GM19372 (cell line): ENCODE data around the gene PROCA1.
A peak's percentile ranks its signal among the peaks of the same experiment; 100 is the strongest.
"Not testable (repeated sequence)": the region's sequence is repeated elsewhere in the genome, so short reads cannot be mapped to it uniquely, and the experiment has no call there.

Experiments used
- ATAC-seq: cut with Tn5 transposase; IDR thresholded peaks from one replicate; pipeline ENCODE4 v1.9.1; 2021; ENCODE audit warnings: mild to moderate bottlenecking, low read depth, moderate library complexity; ENCODE audit not compliant: unreplicated experiment

The PROCA1 gene

GRCh38 chr17:28744972-28745785 is 33.5 kb upstream of the PROCA1 start:
- no peak for ATAC-seq

- ATAC-seq, result peak; percentile 33
These were observed 32.6 kb upstream of the PROCA1 start for GRCh38 chr17:28744104-28744971.

GRCh38 chr17:28743243-28744103 is 31.8 kb upstream of the PROCA1 start, which contains the start of gene TRAF4:
Gene TRAF4 (plus strand): TSS chr17:28744011. CDS start chr17:28744113, 102 bp downstream.
- peak; percentile 70 for ATAC-seq

GRCh38 chr17:28741358-28742349 is 30.0 kb upstream of the PROCA1 start:
- no peak for ATAC-seq

GRCh38 chr17:28740406-28741357 is 29.0 kb upstream of the PROCA1 start:
- ATAC-seq, result no peak

GRCh38 chr17:28738680-28739384 is 27.1 kb upstream of the PROCA1 start:
- no peak for ATAC-seq

- ATAC-seq, result peak; percentile 66
These were observed 26.3 kb upstream of the PROCA1 start for GRCh38 chr17:28737770-28738679.

GRCh38 chr17:28737316-28737715 is 25.6 kb upstream of the PROCA1 start:
- ATAC-seq, result no peak

- not testable (repeated sequence) for ATAC-seq
These were observed 24.5 kb upstream of the PROCA1 start for GRCh38 chr17:28735913-28736769.

GRCh38 chr17:28735242-28735722 is 23.6 kb upstream of the PROCA1 start:
- no peak for ATAC-seq

- no peak for ATAC-seq
These were observed 23.1 kb upstream of the PROCA1 start for GRCh38 chr17:28734712-28735241.

GRCh38 chr17:28733346-28733745 is 21.7 kb upstream of the PROCA1 start:
- ATAC-seq, result no peak

- no peak for ATAC-seq
These were observed 18.3 kb upstream of the PROCA1 start for GRCh38 chr17:28729950-28730330.

GRCh38 chr17:28728364-28729200 is 16.9 kb upstream of the PROCA1 start, which contains the start of gene NEK8:
Gene NEK8 (plus strand): TSS chr17:28728788. CDS start chr17:28728814, 26 bp downstream.
- peak; percentile 47 for ATAC-seq
